GM12878 (cell line): ENCODE results near the gene IQGAP2. TPM values are rescaled to one million over a fixed set of nuclear protein-coding genes. Genes with fewer than 3 reads are reported as not detected.

Experiments
- ATAC-seq: fragments of 200-7000 bp; cut with Tn5 transposase; 3 replicates; pipeline ENCODE4 v1.9.1; 2020; ENCODE audit warnings: mild to moderate bottlenecking, moderate library complexity
- BruUV-seq: library from RNA; stranded (reverse); fragments of 400-500 nt; replicated peaks from 2 replicates; lab custom pipeline; 2021; lab: Mats Ljungman, UMichigan
- CTCF ChIA-PET: fragments of 300-600 bp; sonication (Branson Sonifier 250); formaldehyde crosslinking; extraction: SDS; loops from one replicate; lab custom pipeline; 2021; ENCODE audit warnings: inconsistent platforms; lab: Yijun Ruan, JAX
- POLR2A ChIA-PET: fragments of 350-600 bp; formaldehyde crosslinking; extraction: SDS; loops from one replicate; lab custom pipeline; 2021; ENCODE audit warnings: inconsistent platforms; lab: Charles Lee
- RAD21 ChIA-PET: fragments of 300-600 bp; sonication (Branson Sonifier 250); formaldehyde crosslinking; loops from one replicate; lab custom pipeline; 2023; ENCODE audit warnings: antibody characterized with exemption; ENCODE audit not compliant: unreplicated experiment; lab: Charles Lee
- SMC1A ChIA-PET: fragments of 300-600 bp; sonication (Branson Sonifier 250); formaldehyde crosslinking; loops from one replicate; lab custom pipeline; 2023; ENCODE audit not compliant: unreplicated experiment, uncharacterized antibody; lab: Charles Lee
- DNase-seq: peaks from one replicate; pipeline ENCODE4 v3.0.0-alpha.2; 2011; ENCODE audit warnings: low read depth, low spot score
- FAIRE-seq: peaks from 3 replicates; lab custom pipeline; 2011; peaks lifted over from hg19 to GRCh38; lab: Jason Lieb, UNC
- H2AFZ ChIP-seq: 2 replicates; pipeline ENCODE4 v1.6.0; 2011; ENCODE audit warnings: low read depth, low read length, control low read depth; ENCODE audit not compliant: control insufficient read depth
- H3K27ac ChIP-seq: 2 replicates; pipeline ENCODE4 v1.5.1; 2011; ENCODE audit warnings: control low read depth; ENCODE audit not compliant: control insufficient read depth, insufficient read depth
- H3K27me3 ChIP-seq, 2 experiments: replicated peaks in 1 of 2; 2 replicates each; pipeline versions ENCODE4 v1.6.0 to v1.6.1; 2011; ENCODE audit warnings: low read length in 1 of 2; ENCODE audit not compliant: control insufficient read depth in 2 of 2, insufficient read depth in 2 of 2
- H3K36me3 ChIP-seq, 2 experiments: 2 replicates each; pipeline ENCODE4 v1.5.1; 2011; ENCODE audit warnings: low read length in 1 of 2; ENCODE audit not compliant: control insufficient read depth in 2 of 2, insufficient read depth in 2 of 2
- H3K4me1 ChIP-seq: 2 replicates; pipeline ENCODE4 v1.6.1; 2011; ENCODE audit warnings: mild to moderate bottlenecking, low read length, moderate library complexity, mixed read lengths; ENCODE audit not compliant: control insufficient read depth, insufficient read depth
- H3K4me2 ChIP-seq: 2 replicates; pipeline ENCODE4 v1.6.0; 2011; ENCODE audit warnings: control low read depth; ENCODE audit not compliant: control insufficient read depth, insufficient read depth
- H3K4me3 ChIP-seq: fragments of 200-600 bp; sonication (generic); 2 replicates; pipeline ENCODE4 v1.5.1; 2016
- H3K79me2 ChIP-seq: 2 replicates; pipeline ENCODE4 v1.6.0; 2011; ENCODE audit warnings: low read length; ENCODE audit not compliant: control insufficient read depth, insufficient read depth
- H3K9ac ChIP-seq: 2 replicates; pipeline ENCODE4 v1.8.0; 2011; ENCODE audit warnings: low read length, control low read depth, mixed read lengths; ENCODE audit not compliant: control insufficient read depth, insufficient read depth
- H3K9me3 ChIP-seq: replicated peaks from 3 replicates; pipeline ENCODE4 v1.5.1; 2011; ENCODE audit warnings: mild to moderate bottlenecking, low read length; ENCODE audit not compliant: control insufficient read depth, insufficient read depth
- H4K20me1 ChIP-seq: 2 replicates; pipeline ENCODE4 v1.6.0; 2011; ENCODE audit not compliant: control insufficient read depth, insufficient read depth
- SUZ12 ChIP-seq: fragments of 200-600 bp; sonication (generic); IDR thresholded peaks from one replicate; pipeline ENCODE4 v1.6.1; 2018; ENCODE audit warnings: antibody characterized with exemption, mild to moderate bottlenecking; ENCODE audit not compliant: unreplicated experiment
- ZBTB4 ChIP-seq: fragments of 450-650 bp; formaldehyde crosslinking; IDR thresholded peaks from 2 replicates; pipeline ENCODE4 v1.4.0; 2022; ENCODE audit warnings: mild to moderate bottlenecking, moderate library complexity
- WGBS: methylation state at CpG from one replicate; pipeline ENCODE4 v1.1.6; 2016; ENCODE audit warnings: low lambda C conversion rate; ENCODE audit not compliant: insufficient replicate concordance, insufficient coverage; ENCODE audit errors: missing lambda C conversion rate; 5-methylcytosine and 5-hydroxymethylcytosine counted together
- in situ Hi-C: fragments of 300-500 bp; cut with MboI; formaldehyde crosslinking; loops from 9 replicates; pipeline ENCODE4 v1.14.3; 2018; ENCODE audit warnings: mixed read lengths
- intact Hi-C: fragments of 100-400 bp; cut with micrococcal nuclease; formaldehyde crosslinking; loops from one replicate; pipeline ENCODE4 v1.14.2; 2022; ENCODE audit not compliant: unreplicated experiment
- polyA plus RNA-seq, 11 experiments: library from polyadenylated mRNA; depleted of rRNA in 4 of 11; unstranded in 6 of 11; stranded (reverse) in 5 of 11; fragments of >200 nt; fragmentation: Nextera tagmentation in 4 of 11; fragmentation: Illumina TruSeq in 1 of 11; extraction: Ambion mirVana in 4 of 11; extraction: Trizol in 1 of 11; gene quantifications; 1 replicate in 1 of 11; 2 replicates in 10 of 11; pipeline versions ENCODE4 v1.2.1 to v1.2.3, GENCODE V29; 2011 to 2016; ENCODE audit warnings: inconsistent platforms in 2 of 11, missing spikeins in 2 of 11, low read depth in 1 of 11
- total RNA-seq, 4 experiments: library from RNA; depleted of rRNA in 3 of 4; stranded (reverse); fragments of >200 nt in 3 of 4; fragmentation: Illumina TruSeq in 1 of 4; extraction: Trizol in 1 of 4; gene quantifications; 2 replicates each; pipeline versions ENCODE4 v1.2.1 to v1.2.3, GENCODE V29; 2013 to 2021

The IQGAP2 gene
- total and polyA plus RNA-seq, 10 of the 15 experiments (the other 5 are each of a cell fraction or from before 2014, with no cell fraction given), result 14.5 to 41.4 (median 21.8) TPM

- SMC1A ChIA-PET, result no interaction called here
- Histone ChIP-seq H3K9ac (no peak overlapping the region), H3K9me3 (no peaks in the 10 kb centered on the region), H3K36me3 (no peaks in the 10 kb centered on the region), H2AFZ (no peak overlapping the region), H3K79me2 (no peaks in the 10 kb centered on the region), H4K20me1 (no peaks in the 10 kb centered on the region), H3K27ac (no peak overlapping the region), H3K4me1 (peaks cover 6% of the 10 kb centered on the region; the same call in 1 of the 2 replicates), H3K4me3 (no peak overlapping the region)
- RAD21 ChIA-PET, result no interaction called here
- in situ Hi-C loops (no loop called here), intact Hi-C loops (no loop called here)
- POLR2A ChIA-PET, result no interaction called here
- 82% methylated on average over 4 of the region's 4 CpGs for WGBS
- no peak for FAIRE-seq
- CTCF ChIA-PET, result no interaction called here
- ATAC-seq, result no peak
- TF ChIP-seq ZBTB4, result no peak
- TF ChIP-seq SUZ12, result no peak
- TF ChIP-seq, all 136 proteins: peak for 0
- H3K27me3 ChIP-seq, result no peaks in the 10 kb centered on the region
- DNase-seq, result no peak
- no TSS peak for BruUV-seq
- H3K4me2 ChIP-seq, result no peak overlapping the region
Observed at GRCh38 chr5:76479281-76479680, 76.2 kb downstream of the IQGAP2 start.
